GM21367 (cell line): ENCODE data around the gene MGAT4B.

ENCODE experiments used
- ATAC-seq: cut with Tn5 transposase; IDR thresholded peaks from one replicate; pipeline ENCODE4 v1.9.1; 2021; ENCODE audit not compliant: unreplicated experiment

The MGAT4B gene

DNA sequence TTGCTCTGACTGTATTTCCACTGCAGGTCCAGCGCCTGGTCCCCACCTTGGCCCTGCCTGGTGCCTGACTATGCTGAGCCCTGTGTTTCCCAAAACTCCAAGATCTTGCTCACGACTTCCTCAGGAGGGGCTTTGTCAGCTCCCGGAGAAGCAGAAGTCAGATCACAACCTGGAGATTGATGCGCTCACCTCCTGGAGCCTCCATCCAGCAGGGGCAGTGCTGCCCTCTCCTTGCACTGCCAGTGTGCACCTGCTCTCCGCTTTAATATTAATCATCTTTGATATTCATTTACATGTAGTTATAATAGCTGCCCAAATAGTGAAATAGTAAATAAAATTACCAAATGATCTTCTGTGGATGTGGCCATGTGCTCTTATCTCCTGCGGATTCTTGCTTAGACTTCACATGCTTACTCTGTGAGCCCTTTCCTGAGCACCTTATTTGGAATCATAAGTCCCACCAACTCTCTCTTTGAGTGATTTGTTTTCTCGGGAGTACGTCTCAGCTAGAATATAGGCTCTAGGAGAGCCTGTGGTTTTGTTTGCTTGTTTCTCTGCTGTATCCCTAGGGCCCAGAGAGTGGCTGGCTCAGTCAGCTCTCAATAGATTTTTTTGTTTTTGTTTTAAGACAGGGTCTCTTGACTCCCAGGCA lies 56.7 kb downstream of the MGAT4B start:
- ATAC-seq: no peak

DNA sequence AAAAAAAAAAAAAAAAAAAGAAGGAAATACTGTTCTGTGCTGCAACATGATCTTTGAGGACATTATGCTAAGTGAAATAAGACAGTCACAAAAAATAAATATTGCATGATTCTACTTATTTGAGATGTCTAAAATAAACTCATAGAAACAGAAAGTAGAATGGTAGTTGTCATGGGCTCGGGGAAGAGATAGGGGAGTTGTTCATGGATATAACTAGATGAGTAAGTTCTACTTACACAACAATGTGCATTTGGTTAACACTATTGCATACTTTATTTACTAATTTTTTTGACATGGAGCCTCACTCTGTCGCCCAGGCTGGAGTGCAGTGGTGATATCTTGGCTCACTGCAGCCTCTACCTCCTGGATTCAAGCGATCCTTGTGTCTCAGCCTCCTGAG lies 58.9 kb downstream of the MGAT4B start:
- no peak for ATAC-seq
